Stimulated activated CD4-positive, alpha-beta T cell treated with anti-CD3 and anti-CD28 coated beads, Interleukin-15, amount 100 ng/mL, for 48 hours (primary cell): Measurements from ENCODE around the gene MARCHF3.
"Not testable (repeated sequence)": the region's sequence is repeated elsewhere in the genome, so short reads cannot be mapped to it uniquely, and the experiment has no call there.

Experiments
- DNase-seq, 2 donors: peaks; one replicate each; pipeline ENCODE4 v3.0.0-alpha.2; 2020; ENCODE audit warnings: low read depth in 2 of 2

The MARCHF3 gene

DNA sequence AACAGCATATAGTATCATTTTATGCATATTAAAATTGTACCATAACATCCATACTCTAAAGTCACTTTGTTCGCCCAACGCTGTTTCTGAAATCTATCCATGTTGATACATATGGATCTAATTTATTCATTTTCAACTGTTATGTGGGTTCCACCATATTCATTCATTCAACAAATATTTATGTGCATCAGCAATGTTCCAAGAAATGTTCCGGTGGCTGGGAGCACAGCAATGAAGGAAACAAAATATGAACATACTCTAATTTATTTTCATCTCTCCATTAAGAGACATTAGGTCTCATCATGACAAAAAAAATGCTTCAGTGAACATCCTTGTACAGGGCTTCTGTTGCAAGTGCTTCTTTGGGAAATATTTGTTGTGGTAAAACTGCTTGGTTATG, 75.4 kb downstream of the MARCHF3 start:
- DNase-seq: no peak

DNA sequence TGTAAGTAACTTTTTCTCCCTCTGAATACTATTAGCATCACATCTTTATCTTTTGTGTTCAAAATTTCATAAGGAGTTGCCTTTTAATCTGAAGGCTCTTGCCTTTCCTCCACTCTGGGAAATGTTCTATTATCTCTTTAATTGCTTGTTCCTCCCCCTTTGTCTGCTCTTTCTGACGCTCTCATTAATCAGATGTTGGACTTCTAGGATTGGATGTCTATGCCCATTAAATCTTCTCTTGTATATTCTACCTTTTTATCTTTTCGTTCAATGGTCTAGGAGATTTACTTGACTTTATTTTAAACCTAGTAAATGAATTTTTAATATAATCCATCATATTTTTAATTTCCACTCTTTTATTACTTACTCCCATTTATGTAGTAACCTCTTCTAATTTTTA, 76.7 kb downstream of the MARCHF3 start:
- no peak for DNase-seq

DNA sequence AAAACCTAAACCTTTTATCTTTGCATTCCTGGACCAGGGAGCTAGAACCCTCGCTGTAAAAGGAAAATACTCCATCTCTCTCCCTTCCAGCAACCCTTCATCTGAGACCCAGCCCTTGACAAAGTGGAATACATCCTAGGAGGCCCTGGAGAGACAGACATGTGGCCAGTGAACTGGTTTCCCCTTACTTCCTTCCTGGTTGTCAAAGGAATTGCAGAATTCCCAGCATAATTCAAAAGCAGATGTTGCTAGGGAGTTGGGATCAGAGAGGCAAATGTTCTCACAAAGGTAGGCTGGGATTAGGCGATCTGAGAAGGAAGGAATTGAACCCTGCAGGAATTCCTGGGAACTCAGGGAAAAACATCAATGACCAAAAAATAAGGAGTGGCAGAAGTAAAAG, 80.9 kb downstream of the MARCHF3 start:
- DNase-seq: no peak

DNA sequence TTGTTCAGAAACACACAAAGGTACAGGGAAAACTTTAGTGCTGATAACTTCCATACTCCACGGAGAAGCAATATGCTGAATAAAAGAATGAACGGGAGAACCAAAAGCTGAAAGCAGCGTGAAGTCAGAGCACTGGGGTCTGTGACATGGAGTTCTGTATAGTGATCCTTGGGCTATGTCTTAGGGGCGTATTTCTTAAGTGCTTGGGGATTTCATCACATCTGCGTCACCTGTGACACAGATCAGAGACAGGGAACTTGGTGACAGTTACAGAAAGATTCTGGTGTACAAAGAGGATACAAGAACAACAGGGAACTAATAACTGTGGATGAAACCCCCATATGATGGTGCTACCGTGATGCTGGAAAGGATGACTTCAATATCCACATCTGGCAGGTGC, 81.9 kb downstream of the MARCHF3 start:
- DNase-seq: no peak

DNA sequence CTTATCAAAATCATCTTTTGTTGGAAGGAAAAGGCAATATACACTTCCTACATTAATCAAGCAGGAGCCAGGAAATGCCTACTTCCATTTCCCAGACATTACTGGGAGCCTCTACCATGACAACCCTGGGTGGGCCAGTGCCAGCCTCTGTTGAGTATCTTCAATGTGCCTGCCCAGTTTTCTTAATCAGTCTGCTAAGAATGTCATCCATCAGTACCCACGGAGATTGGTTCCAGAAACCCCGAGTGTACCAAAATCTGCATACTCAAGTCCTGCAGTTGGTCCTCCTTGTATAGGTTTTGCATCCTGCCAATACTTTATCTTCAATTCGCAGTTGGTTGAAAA, 82.4 kb downstream of the MARCHF3 start:
- no peak for DNase-seq

DNA sequence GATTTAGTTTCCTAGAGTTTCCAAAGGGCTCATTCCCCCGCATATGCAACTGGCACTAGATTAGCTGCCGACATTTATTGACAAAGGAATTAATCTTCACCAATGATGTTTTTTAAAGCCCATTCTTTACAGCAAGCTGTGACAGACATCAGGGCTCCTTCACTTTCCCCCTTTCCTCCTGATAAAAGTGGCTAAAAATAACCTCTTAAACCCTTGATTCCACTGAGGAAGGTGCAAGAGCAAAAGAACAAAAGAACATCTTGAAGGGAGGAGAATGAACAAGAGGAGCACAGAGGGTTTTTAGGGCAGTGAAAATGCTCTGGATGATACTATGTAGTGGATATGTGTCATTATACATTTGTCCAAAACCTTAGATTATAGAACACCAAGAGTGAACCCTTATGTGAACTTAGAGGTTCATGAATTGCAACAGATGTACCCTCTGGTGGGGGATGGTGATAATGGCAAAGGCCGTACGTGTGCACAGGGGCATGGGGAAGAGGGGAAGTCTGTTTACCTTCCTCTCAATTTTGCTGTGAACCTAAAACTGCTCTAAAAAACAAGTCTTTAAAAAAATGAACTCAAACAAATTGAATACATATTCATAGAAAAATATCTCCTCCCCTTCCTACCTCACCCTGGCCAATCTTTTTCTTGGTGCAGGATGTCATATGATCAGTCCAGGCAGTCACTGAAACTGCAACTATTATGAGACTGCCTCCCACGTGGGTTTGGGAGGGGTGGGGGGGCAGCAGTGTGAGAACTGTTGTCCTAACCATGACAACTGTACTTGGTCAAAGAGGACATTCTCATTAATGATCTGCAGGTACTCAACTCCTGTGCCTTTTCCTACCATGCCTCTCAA, 83.0 kb downstream of the MARCHF3 start:
- no peak for DNase-seq

DNA sequence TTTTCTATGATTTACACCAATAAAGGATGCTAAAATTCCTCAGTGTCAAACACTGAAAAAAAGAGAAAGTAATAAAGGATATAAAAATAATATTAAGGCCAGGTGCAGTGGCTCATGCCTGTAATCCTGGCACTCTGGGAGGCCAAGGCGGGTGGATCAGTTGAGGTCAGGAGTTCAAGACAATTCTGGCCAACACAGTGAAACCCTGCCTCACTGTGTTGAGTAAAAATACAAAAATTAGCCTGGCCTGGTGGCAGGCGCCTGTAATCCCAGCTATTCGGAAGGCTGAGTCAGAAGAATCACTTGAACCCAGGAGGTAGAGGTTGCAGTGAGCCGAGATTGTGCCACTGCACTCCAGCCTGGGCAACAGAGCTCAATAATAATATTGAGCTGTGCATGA, 87.5 kb downstream of the MARCHF3 start:
- DNase-seq: not testable (repeated sequence)

DNA sequence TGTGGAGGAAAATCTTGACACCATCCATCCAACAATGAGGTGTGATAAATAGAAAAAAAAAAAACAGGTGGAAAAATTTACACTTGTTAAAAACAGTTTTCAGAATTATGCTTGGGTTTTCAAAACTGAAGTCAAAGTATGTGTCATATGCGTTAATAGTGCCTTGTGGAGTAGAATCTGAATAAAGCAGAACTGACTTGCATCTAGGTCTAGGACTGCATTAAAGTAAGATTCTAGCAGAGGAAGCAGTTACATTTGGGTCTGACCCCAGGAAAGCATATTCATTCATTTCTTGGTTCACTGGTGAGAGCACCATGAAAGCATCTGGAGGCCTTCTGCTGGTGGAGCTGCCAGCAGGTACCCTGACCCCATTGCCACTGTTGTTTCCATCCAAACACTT, 89.0 kb downstream of the MARCHF3 start:
- DNase-seq: no peak

DNA sequence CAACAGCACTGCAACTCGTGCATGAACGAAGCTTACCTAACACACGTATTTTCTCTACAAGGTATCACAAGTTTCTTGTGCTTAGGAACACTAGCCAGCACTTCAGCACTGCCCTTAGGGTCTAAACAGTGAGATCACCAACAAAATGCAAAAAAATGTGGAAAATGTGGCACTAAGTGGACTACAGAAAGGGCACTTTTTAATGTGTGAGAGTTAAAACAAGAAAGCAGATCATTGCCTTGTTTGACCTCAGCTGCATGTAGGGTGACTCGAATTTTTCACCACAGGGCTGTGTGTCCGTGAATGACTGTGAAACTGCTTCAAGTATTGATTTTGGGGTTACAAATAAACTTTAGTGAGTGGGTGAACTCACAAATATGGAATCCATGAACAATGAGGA, 90.5 kb downstream of the MARCHF3 start:
- no peak for DNase-seq

DNA sequence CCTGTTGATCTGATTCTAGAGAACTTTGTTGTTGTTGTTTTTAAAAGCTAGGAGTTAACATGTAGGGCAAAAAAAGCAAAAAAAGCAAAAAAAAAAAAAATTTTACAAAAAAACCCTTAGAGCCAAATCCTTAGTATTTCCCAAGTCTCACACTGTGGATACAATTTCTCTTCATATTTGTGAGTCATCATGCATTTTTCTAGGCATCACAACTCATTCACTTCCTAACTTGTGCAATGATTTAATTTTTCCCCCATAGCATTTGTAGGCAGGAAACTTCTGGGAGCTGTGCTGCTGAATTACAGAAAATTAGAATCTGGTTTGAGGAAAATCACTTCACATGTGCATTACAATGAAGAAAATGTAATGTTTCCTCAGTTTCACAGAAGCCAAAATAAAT, 91.9 kb downstream of the MARCHF3 start:
- no peak for DNase-seq

DNA sequence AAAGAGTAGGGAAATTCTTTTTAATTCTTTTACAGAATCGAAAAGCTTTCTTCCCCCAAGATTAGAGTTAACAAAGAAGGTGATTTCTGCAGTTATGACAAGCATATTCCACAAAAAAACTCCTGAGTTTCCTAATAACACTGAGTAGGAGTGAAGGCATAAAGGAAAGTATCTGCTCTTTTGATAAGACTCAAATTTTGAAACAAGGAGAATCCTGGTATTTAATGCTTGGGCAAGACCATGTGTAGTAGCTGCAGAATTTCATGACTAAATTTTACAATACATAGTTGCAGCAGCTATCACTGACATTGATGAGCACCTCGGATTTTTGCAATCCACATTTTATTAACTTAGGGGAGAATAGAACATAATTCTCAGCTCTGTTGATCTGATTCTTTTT, 92.6 kb downstream of the MARCHF3 start:
- no peak for DNase-seq

DNA sequence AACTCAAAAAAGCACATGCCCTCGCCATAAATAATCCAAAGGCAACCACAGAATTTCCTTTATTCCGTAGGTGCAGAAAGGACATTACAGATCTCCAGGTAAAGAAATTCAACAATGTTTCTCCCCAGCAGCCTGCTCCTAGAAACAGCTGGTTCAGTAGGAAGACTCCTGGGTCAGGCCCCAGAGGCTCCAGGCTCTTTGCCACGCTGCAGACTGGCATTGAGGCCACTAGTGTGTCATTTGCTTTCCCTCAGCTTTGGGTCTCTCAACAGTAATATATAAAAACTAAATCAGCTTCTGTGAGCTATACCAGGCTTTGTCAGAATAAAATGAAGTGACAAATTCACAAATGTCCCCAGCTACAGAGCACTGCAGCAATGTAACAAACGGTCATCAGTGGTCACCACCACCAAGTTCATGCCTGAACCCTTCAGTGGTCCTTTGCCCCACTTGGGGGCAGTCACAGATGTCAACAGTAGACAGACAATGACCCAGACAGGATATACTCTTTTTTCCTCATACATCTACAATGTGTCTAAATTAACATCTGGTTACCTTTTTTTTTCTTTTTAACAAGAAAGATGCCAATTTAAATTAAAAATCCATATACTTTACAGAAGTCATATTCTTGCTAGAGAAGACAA, 93.5 kb downstream of the MARCHF3 start:
- DNase-seq: no peak

DNA sequence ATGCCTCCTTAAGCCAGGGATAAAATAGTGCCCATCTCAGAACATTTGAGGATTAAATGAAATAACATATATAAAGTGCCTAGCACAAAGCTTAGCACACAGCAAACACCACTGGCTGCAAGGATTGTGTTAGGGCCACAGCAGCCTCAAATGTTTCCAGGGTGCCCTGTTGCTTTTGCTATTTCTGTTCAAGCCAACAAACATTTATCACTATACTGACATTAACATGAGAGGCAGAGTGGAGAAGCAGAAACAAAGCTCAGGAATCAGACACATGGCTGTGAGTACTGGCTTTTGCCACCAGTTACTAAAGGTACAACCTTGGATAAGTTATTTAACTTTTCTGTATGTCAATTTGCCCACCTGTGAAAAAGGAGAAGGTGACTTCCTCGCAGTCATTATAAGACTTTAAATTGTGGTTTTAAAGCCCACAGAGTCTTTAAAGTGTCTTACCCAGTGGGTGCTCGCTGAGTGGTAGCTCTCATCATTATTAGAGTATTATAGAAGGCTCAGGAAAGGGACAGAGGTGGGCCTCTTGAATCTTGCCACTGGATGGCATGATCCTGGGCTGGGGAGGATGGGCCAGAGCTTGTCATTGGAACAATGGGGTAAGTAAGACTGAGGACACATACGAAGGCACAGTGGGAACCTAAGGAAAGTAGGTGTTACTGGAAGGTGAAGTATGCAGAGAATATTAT, 98.2 kb downstream of the MARCHF3 start:
- DNase-seq: no peak

DNA sequence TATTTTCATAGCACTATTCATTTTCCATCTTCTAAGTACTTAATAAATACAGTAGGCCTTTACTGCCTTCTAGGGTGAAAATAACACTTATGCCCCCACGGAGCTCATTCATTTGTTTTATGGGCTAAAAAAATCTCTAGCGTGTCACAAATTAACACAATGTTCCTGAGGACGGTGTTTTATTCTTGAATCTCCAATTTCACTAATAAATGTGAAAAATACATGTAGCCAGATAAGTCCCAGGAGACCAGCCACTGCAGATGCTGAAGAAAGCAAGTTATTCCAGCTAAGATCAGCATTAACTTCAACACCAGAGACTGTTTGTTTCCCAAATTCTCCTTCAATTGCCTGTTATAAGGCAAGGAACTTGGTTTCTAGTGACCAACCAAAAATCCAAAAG, 102.3 kb downstream of the MARCHF3 start:
- no peak for DNase-seq

DNA sequence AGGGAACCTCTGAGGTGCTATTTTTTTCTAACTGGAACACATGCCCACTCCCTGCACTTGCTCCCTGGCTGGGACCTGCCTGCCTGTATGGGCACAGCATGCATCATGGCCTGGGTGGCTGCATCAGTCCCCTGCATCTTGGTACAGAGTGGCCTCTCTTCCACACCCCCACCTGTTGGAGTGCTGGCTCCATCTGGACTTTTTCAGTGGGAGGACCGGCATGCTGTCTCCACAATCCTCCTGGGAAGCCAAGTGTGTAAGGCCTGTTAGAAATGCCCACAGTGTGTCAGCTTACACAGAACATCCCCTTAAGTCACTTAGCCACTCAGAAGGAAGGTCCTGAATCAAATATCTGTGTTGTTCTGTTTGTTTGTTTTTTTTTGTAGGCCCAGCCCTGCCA, 102.9 kb downstream of the MARCHF3 start:
- no peak for DNase-seq

DNA sequence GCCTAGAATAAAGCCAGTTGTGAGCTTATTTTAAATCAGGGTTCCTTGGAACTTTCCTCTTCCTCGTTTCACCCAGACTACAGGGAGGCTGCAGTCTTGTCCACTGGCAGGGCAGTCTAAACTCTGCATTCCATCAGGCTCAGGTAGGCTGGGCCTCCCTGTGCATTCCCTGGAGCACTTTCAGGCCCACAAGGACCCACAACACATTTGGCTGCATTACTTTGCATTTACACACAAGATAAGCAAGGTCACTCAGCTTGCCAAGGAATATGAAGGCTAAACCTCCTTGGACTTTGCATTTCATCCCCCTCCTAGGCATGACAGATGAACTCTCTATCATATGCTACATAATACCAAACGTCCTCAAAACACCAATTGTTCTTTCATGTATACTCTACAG, 104.2 kb downstream of the MARCHF3 start:
- DNase-seq: no peak

DNA sequence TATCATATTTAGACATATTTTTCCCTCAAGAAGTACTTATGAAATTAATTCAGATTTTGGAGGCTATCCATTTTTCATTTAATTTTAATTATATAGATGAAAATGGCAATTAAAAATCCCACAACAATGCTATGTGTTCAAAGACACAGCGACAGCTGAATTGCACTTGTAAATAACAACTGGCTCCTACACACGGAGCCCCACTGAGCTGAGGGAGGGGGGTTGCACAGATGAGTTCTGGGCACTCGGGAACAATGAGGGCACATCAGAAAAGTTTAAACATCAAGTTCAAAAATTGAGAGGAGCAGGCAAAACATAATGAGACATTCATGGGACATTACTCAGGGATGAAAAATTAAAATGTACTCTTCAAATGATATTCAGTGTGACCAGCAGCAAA, 104.9 kb downstream of the MARCHF3 start:
- no peak for DNase-seq

DNA sequence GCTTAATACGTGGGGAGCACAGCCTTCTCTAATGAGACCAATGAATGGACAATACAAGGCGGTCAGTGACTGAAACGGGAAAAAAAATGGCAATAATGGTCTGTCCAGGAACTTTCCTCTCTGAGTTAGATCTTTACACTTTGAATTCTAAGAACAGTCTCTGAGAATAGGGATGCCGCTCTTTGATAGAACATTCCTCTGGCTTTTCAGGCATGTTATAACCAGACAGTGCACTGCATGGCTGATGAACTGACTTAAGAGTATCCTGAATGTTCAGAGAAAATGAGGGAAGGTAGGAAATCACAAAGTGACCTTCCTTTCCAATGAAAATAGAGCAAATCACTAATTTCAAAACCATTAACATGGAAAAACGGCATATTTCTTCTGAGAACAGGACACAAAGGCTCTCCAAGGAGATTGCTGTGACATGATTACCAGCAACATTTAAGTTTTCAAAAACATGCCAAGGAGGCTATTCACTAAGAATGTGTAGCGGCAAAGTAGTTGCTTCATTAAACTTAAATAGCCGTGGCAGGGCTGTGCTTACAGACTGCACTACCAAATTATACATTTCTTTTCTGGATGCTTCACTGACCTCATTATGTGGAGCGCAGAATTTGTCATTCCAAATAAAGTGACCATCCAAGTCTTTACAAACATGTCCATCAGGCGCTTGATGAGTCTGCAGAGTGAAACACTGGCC, 105.9 kb downstream of the MARCHF3 start:
- no peak for DNase-seq

DNA sequence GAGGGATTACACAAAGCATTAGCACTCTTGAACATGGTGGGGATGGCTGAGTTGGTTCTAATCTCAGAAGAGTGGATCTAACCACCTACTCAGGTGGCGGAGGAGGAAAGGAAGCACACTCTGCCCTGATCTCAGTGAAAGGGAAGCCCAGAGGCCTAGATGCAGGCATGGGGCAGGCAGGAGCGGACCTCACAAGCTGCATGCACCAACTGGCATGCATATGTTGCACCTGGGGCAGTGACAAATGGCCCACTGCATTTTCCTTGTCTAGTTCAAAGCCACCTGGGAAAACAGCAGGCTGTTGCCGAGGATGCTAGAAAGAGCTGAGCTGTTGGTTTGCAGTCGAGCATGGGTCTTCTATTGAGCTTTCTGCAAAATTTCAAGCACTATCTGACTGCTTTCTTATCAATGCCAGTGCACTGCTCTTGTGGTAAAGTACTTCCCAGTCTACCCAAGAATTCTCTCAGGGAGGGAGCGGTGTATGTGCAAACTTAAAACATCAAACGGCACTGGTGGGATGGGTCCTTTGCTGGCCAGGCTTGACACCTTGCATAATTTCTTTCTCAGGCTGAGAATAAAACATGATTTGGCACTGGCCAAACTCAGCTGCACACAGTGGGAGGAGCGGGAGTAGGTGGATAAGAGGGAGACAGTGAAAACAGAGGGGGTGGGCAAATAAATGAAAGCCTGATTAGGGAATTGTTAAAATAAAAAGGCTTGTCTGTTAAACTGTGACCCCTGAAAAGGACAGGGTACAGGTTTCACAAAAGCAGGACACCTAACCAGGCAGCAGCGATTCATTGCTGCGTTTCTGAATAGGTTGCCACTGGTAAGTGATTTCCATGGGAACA, 108.9 kb downstream of the MARCHF3 start:
- no peak for DNase-seq

DNA sequence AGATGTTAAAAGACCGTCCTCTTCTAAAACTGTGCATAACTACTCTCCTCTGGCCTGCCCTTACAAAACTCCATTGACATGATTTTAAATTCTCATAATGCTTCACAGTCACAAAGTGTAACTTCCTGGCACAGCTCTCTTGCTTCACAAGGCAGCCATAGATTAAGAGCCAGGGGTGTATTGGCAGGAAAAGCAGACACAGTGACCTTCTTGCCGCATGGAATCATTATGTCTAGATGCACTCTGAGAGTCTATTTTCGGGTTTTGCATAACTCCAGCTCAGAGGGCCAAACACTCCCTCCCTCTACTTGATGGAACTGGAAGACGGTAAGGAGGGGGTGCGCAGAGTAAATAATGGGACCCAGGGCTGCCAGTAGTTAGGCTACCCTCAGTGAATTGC, 110.1 kb downstream of the MARCHF3 start:
- DNase-seq: no peak

DNA sequence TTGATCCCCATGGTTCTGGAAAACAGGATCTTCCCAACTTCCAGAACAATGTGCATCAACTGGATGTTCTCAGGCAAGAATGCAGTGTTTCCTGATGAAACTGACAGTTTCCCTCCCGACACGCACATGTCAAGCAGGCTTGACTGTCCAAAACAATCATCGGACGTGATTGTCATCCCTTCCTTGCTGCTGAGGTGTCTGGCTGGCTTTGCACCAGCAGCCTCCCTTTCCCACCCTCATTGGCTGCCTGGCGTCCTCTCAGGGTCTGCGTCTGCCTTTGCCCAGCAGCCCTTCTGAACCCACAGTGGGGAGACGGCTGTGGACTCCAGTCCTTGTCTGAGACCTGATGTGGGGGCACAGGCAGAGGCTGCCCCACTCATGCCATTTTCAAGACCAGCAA, 110.8 kb downstream of the MARCHF3 start:
- no peak for DNase-seq

DNA sequence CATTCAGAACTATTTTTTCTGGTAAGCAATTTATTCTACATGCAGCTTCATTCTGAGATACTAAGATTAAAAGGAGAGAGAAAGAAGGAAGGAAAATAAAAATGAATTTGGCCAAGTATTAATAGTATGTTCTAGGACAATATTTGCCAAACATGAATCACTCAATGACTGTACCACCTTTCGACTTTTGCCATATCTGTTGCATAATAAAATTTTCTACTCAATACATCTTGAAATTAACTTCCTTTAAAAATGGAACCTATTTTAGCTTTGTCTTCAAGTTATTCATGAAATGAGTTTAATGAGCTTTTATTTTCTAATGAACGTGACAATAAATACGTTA, 111.8 kb downstream of the MARCHF3 start:
- DNase-seq: no peak
